Activated CD4-positive, alpha-beta memory T cell treated with anti-CD3 and anti-CD28 coated beads for 36 hours (primary cell): ENCODE results near the gene LSG1. TPM values are rescaled to one million over a fixed set of nuclear protein-coding genes. Genes with fewer than 3 reads are reported as not detected.

ENCODE experiments used
- CTCF ChIA-PET: fragments of 350-600 bp; sonication (Branson Sonifier 250); formaldehyde crosslinking; loops from one replicate; lab custom pipeline; 2021; ENCODE audit warnings: antibody characterized with exemption, inconsistent platforms; lab: Charles Lee
- POLR2A ChIA-PET: fragments of 350-600 bp; sonication (Branson Sonifier 250); formaldehyde crosslinking; loops from one replicate; lab custom pipeline; 2021; ENCODE audit warnings: antibody characterized with exemption; lab: Charles Lee
- DNase-seq: peaks from one replicate; pipeline ENCODE4 v3.0.0-alpha.2; 2020
- H3K27ac Mint-ChIP-seq: one replicate; pipeline ENCODE4 v1.8.0; 2021; ENCODE audit warnings: mixed read lengths
- H3K27me3 Mint-ChIP-seq: one replicate; pipeline ENCODE4 v1.8.0; 2021; ENCODE audit warnings: mixed read lengths
- H3K36me3 Mint-ChIP-seq: one replicate; pipeline ENCODE4 v1.8.0; 2021; ENCODE audit warnings: mixed read lengths
- H3K4me1 Mint-ChIP-seq: one replicate; pipeline ENCODE4 v1.8.0; 2021; ENCODE audit warnings: low read depth, mixed read lengths
- H3K4me3 Mint-ChIP-seq: one replicate; pipeline ENCODE4 v1.8.0; 2021; ENCODE audit warnings: mild to moderate bottlenecking, mixed read lengths
- H3K9me3 Mint-ChIP-seq: one replicate; pipeline ENCODE4 v1.8.0; 2021; ENCODE audit warnings: mixed read lengths
- intact Hi-C: fragments of 100-400 bp; cut with micrococcal nuclease; formaldehyde crosslinking; loops from one replicate; pipeline ENCODE4 v1.15.1; 2023
- total RNA-seq, 2 experiments: library from RNA; stranded (reverse); gene quantifications; one replicate each; pipeline ENCODE4 v1.2.3, GENCODE V29; 2021

The LSG1 gene
- total RNA-seq, 2 experiments from 2014 or later = 34.6 to 35.3 TPM

- Mint-ChIP-seq H3K4me1 (no peaks in the 10 kb centered on the region), H3K4me3 (no peak overlapping the region), H3K27me3 (no peaks in the 10 kb centered on the region), H3K36me3 (no peaks in the 10 kb centered on the region), H3K27ac (no peak overlapping the region), H3K9me3 (peaks cover 4% of the 10 kb centered on the region)
- ChIA-PET CTCF (interaction anchor here (0.8 kb wide), 1 partner anchor 23 kb away, joined by 4 read pairs; no protein-coding TSS in a partner anchor), POLR2A (no interaction called here)
- no peak for DNase-seq
- intact Hi-C loops = no loop called here
Observed at GRCh38 chr3:194705227-194705626, 33.2 kb upstream of the LSG1 start.

GRCh38 chr3:194702545-194702944 lies 30.6 kb upstream of the LSG1 start:
- Mint-ChIP-seq H3K4me3 (no peak overlapping the region), H3K27ac (no peak overlapping the region), H3K27me3 (no peaks in the 10 kb centered on the region), H3K36me3 (no peaks in the 10 kb centered on the region), H3K4me1 (no peaks in the 10 kb centered on the region), H3K9me3 (peaks cover 9% of the 10 kb centered on the region)
- no peak for DNase-seq
- intact Hi-C loops = no loop called here
- ChIA-PET CTCF (interaction anchor here (1.1 to 2.5 kb wide), 2 partner anchors 15 to 19 kb away, joined by 4 to 5 read pairs; no protein-coding TSS in a partner anchor), POLR2A (no interaction called here)

GRCh38 chr3:194696702-194697101 lies 24.7 kb upstream of the LSG1 start:
- H3K27ac Mint-ChIP-seq = no peak overlapping the region
- no peak for DNase-seq
- POLR2A ChIA-PET = no interaction called here
- no peaks in the 10 kb centered on the region for H3K36me3 Mint-ChIP-seq
- intact Hi-C loops = no loop called here
- CTCF ChIA-PET = interaction anchor here (1.1 to 1.5 kb wide), 2 partner anchors 9 to 14 kb away, joined by 4 to 6 read pairs; no protein-coding TSS in a partner anchor
- H3K4me3 Mint-ChIP-seq = no peak overlapping the region
- H3K27me3 Mint-ChIP-seq = no peaks in the 10 kb centered on the region
- H3K9me3 Mint-ChIP-seq = peaks cover 9% of the 10 kb centered on the region
- no peaks in the 10 kb centered on the region for H3K4me1 Mint-ChIP-seq

GRCh38 chr3:194691481-194692283 lies 19.7 kb upstream of the LSG1 start:
- Mint-ChIP-seq H3K9me3 (no peaks in the 10 kb centered on the region), H3K36me3 (no peaks in the 10 kb centered on the region), H3K4me3 (no peak overlapping the region), H3K27ac (no peak overlapping the region), H3K4me1 (peaks cover 29% of the 10 kb centered on the region), H3K27me3 (no peaks in the 10 kb centered on the region)
- ChIA-PET CTCF (interaction anchor here (1.0 to 1.7 kb wide), 2 partner anchors 9 to 19 kb away, joined by 3 to 7 read pairs; partner anchors contain the start of gene LSG1), POLR2A (no interaction called here)
- intact Hi-C loops = no loop called here
- no peak for DNase-seq

GRCh38 chr3:194690501-194691372 lies 18.7 kb upstream of the LSG1 start:
- Mint-ChIP-seq H3K4me1 (peaks cover 32% of the 10 kb centered on the region), H3K36me3 (peaks cover under 1% of the 10 kb centered on the region), H3K27ac (no peak overlapping the region), H3K9me3 (no peaks in the 10 kb centered on the region), H3K4me3 (no peak overlapping the region), H3K27me3 (peaks cover 1% of the 10 kb centered on the region)
- intact Hi-C loops = no loop called here
- ChIA-PET POLR2A (no interaction called here), CTCF (interaction anchor here (1.0 to 1.7 kb wide), 3 partner anchors 8 to 19 kb away, joined by 3 to 7 read pairs (median 7); partner anchors contain the start of gene LSG1)
- DNase-seq = no peak

- Mint-ChIP-seq H3K36me3 (peaks cover 2% of the 10 kb centered on the region), H3K27ac (no peak overlapping the region), H3K4me1 (peaks cover 43% of the 10 kb centered on the region), H3K27me3 (peaks cover 1% of the 10 kb centered on the region), H3K9me3 (no peaks in the 10 kb centered on the region), H3K4me3 (peak overlapping the region; percentile 91)
- CTCF ChIA-PET = interaction anchor here (0.7 to 4.0 kb wide), 4 partner anchors 15 to 572 kb away, joined by 4 to 22 read pairs (median 6); partner anchors contain the start of gene LSG1
- POLR2A ChIA-PET = interaction anchor here (0.7 kb wide), 1 partner anchor 80 kb away, joined by 3 read pairs; no protein-coding TSS in a partner anchor
- intact Hi-C loops = loop anchor here (5.0 to 10.0 kb wide), 7 partner anchors 202 to 1218 kb away; partner anchors contain the start of genes ACAP2, ATP13A3, PPP1R2 and TNK2
- DNase-seq = peak; percentile 34
Observed at GRCh38 chr3:194689493-194689944, 17.5 kb upstream of the LSG1 start.

- CTCF ChIA-PET = interaction anchor here (0.7 to 4.1 kb wide), 7 partner anchors 14 to 572 kb away, joined by 4 to 131 read pairs (median 7); partner anchors contain the start of gene LSG1
- no peak for DNase-seq
- H3K9me3 Mint-ChIP-seq = no peaks in the 10 kb centered on the region
- H3K4me1 Mint-ChIP-seq = peaks cover 48% of the 10 kb centered on the region
- POLR2A ChIA-PET = interaction anchor here (0.7 to 6.8 kb wide), 2 partner anchors 15 to 80 kb away, joined by 3 to 107 read pairs; partner anchors contain the start of gene LSG1
- peaks cover 2% of the 10 kb centered on the region for H3K36me3 Mint-ChIP-seq
- peak overlapping the region; percentile 91 for H3K4me3 Mint-ChIP-seq
- no peak overlapping the region for H3K27ac Mint-ChIP-seq
- intact Hi-C loops = loop anchor here (5.0 to 10.0 kb wide), 7 partner anchors 202 to 1218 kb away; partner anchors contain the start of genes ACAP2, ATP13A3, PPP1R2 and TNK2
- H3K27me3 Mint-ChIP-seq = peaks cover 3% of the 10 kb centered on the region
Observed at GRCh38 chr3:194688946-194689345, 17.0 kb upstream of the LSG1 start.

GRCh38 chr3:194688200-194688740 lies 16.3 kb upstream of the LSG1 start:
- peak overlapping the region; percentile 13 for H3K27ac Mint-ChIP-seq
- ChIA-PET POLR2A (interaction anchor here (0.8 to 6.8 kb wide), 3 partner anchors 14 to 575 kb away, joined by 3 to 107 read pairs (median 3); partner anchors contain the start of gene LSG1), CTCF (interaction anchor here (0.6 to 4.1 kb wide), 22 partner anchors 9 to 862 kb away, joined by 3 to 131 read pairs (median 5); partner anchors contain the start of genes LSG1 and XXYLT1)
- H3K9me3 Mint-ChIP-seq = no peaks in the 10 kb centered on the region
- H3K27me3 Mint-ChIP-seq = peaks cover 6% of the 10 kb centered on the region
- peak overlapping the region; percentile 91 for H3K4me3 Mint-ChIP-seq
- DNase-seq = peak; percentile 48
- intact Hi-C loops = loop anchor here (5.0 to 10.0 kb wide), 7 partner anchors 201 to 1219 kb away; partner anchors contain the start of genes ACAP2, ATP13A3, PPP1R2 and TNK2
- peaks cover 2% of the 10 kb centered on the region for H3K36me3 Mint-ChIP-seq
- peaks cover 53% of the 10 kb centered on the region for H3K4me1 Mint-ChIP-seq

- H3K27ac Mint-ChIP-seq = peak overlapping the region; percentile 71
- intact Hi-C loops = loop anchor here (5.0 to 10.0 kb wide), 7 partner anchors 200 to 1220 kb away; partner anchors contain the start of genes ACAP2, ATP13A3, PPP1R2 and TNK2
- peak overlapping the region; percentile 91 for H3K4me3 Mint-ChIP-seq
- peaks cover 59% of the 10 kb centered on the region for H3K4me1 Mint-ChIP-seq
- DNase-seq = peak; percentile 87
- peaks cover 2% of the 10 kb centered on the region for H3K36me3 Mint-ChIP-seq
- ChIA-PET POLR2A (interaction anchor here (0.8 to 6.8 kb wide), 5 partner anchors 14 to 583 kb away, joined by 3 to 107 read pairs (median 3); partner anchors contain the start of genes LSG1 and XXYLT1), CTCF (interaction anchor here (0.6 to 4.1 kb wide), 25 partner anchors 10 to 862 kb away, joined by 3 to 131 read pairs (median 5); partner anchors contain the start of genes LSG1 and XXYLT1)
- peaks cover 8% of the 10 kb centered on the region for H3K27me3 Mint-ChIP-seq
- no peaks in the 10 kb centered on the region for H3K9me3 Mint-ChIP-seq
Observed at GRCh38 chr3:194687638-194688199, 15.7 kb upstream of the LSG1 start.
